ENCODE data around the gene ZNF385C.
"Not testable (repeated sequence)": the region's sequence is repeated elsewhere in the genome, so short reads cannot be mapped to it uniquely, and the experiment has no call there.

ZNF385C gene

DNA sequence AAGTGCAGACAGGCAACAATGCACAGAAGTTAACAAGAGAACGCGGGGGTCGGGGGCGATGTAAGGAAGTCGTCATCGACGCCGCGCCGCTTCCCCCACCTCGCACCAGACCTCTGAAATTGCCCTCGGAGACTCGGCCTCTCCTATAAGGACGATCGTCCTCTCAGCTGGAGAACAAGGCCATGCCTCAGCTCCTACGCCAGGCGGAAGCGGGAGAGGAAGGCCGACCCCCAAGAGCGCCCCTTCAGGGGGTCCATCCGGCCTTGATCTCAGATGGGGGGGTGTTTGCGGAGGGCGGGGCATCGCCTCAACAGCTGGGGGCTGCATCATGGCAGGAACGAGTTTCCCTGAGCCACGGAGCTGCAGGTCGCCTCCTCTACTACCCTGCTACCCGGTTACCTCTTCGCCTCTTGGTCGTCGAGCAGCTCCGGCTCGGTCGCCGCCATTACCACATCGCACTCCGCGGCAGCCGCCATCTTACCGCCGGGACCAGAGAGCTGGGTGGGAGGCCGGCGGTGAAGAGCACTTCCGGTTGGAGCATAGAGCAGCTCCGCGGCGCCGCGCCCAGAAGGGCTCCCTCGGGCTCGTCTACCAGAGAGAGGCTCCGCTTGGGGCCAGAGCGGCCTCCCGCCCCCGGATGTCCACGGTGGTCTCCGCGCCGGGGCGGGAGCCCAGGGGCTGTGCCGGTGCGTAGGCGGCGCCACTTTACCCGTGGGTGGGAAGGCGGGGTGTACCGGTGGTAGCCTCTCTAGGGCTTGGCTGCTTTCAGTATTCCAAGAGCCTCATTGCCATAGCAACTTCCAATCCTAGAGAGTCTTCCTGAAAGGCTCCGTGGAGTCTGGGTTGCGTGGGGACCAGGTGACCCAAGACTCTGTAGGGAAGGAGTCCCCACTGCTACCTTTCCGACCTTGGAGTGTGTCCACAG is 81.1 kb downstream of the ZNF385C start, which contains the start of gene DNAJC7:
Gene DNAJC7 (minus strand): TSS at position 499 of the 925 bp plus-strand sequence. CDS start 23 bp downstream, at position 476.
- peak; percentile 88 for DNase-seq

DNA sequence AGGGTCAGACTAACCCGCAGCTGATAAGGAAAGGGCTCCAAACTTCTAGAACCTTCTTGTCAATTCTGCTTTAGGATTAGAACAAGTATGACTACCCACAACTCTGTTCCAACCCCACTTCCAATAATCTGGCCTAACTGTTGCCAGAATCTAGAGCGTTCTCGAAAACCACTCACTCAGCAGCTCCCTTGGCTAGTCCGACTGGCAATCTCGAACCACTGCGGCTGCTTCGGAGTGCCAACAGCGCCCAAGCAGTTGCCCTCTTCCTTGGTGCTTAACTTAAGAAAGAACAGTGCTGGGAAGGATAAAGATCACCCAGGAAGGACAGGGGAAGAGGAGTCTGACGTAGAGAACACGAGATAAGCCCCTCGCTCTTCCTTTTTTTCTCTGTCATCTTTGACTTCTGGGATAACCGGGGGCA is 81.9 kb downstream of the ZNF385C start:
- no peak for DNase-seq

DNA sequence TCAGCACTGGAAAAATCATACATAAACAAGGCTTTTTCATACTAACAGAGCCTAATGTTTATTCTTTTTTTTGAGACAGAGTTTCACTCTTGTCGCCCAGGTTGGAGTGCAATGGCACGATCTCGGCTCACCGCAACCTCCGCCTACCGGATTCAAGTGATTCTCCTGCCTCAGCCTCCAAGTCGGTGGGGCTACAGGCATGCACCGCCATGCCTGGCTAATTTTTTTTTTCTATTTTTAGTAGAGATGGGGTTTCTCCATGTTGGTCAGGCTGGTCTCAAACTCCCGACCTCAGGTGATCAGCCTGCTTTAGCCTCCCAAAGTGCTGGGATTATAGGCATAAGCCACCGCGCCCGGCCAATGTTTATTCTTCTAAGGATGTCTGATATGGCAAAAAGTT is 84.5 kb downstream of the ZNF385C start:
- DNase-seq, result not testable (repeated sequence)

DNA sequence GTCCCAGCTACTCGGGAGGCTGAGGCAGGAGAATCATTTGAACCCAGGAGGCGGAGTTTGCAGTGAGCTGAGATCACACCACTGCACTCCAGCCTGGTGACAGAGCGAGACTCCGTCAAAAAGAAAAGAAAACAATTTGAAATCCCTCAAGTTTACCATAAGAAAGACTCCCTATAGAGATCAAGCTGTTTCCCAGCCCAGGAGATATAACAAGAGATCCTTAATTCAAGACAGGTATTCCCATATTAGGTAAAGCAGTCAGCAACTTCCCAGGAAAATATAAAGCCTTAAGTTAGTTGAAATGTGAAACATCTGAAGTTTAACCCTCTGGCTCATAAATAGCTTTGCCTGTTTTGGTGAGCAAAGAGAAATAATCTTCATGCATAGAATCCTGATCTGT is 85.9 kb downstream of the ZNF385C start:
- DNase-seq, result not testable (repeated sequence)

DNA sequence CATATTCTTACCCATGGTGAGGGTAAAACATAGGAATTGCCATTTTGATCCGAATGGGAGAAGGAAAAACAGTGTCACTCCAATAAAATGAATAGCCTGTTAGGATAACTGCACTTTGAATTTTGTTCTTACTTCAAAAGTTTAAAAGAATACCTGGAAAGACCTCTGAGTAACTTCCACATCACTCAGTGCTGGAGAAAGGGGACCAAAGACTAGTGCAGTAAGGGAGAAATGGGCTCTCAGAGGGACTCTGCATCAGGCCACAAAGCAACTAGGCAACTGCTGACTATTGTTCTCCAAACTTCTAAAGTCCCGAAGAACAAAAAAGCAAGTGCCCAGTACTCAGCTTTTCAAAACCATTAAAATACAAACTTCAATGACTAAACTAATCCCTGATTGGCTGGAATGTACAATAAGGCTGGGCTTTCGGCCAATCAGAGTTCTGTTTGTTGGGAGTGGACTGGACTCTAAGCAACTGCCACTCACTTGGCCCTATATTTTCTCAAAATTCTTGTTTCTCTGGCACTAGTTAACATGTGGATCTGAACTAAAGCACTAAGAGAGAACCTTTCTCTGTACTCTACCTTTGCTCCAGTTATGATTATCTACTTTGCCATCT is 87.3 kb downstream of the ZNF385C start:
- DNase-seq, result no peak

DNA sequence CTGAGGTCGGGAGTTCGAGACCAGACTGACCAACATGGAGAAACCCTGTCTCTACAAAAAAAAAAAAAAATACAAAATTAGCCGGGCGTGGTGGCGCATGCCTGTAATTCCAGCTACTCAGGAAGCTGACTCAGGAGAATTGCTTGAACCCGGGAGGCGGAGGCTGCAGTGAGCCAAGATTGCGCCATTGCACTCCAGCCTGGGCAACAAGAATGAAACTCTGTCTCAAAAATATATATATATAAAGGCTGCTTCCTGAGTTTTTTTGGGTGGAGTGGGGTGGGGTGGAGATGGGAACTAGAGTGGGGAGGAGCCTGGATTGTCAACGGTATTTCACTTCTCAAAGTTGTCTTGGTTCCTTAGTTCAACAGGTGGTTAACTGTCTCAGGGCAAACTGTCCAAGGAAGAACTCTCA is 88.0 kb downstream of the ZNF385C start:
- DNase-seq, result not testable (repeated sequence)

DNA sequence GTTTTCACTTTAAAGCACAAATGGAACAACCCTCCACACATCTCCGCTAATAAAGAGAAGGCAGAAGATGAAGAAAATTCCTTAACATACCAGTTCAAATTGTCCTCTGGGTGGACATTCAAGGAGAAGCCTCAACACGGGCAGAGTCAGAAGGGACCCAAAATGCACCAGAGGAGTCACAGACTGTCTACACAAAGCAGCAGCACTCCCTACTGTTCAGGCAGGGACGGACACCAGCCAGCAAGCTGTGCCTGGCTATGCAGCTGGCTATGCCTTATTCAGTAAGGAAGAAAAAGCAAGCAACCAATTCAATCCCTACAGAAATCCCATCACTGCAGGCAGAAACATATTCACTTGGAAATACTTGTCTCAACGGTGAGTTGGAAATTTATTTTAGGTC is 89.1 kb downstream of the ZNF385C start:
- no peak for DNase-seq

DNA sequence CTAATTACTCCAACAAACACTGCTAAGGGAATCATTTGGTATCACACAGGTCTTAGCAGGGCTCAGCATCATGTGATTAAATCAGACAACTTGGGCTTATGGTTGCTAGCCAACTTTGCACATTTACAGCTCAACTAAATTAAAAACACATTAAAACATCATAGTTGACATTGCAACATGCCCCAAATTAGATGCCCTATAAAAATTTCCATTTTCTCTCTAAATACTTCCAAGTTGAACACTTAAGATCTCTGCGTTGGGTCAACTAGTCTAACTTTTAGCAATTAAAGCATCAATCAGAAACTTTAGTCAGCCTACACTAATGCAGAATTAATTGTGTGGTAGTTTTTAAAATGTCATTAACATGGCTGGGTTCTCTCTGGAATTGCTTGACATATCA is 93.1 kb downstream of the ZNF385C start:
- DNase-seq, result no peak

DNA sequence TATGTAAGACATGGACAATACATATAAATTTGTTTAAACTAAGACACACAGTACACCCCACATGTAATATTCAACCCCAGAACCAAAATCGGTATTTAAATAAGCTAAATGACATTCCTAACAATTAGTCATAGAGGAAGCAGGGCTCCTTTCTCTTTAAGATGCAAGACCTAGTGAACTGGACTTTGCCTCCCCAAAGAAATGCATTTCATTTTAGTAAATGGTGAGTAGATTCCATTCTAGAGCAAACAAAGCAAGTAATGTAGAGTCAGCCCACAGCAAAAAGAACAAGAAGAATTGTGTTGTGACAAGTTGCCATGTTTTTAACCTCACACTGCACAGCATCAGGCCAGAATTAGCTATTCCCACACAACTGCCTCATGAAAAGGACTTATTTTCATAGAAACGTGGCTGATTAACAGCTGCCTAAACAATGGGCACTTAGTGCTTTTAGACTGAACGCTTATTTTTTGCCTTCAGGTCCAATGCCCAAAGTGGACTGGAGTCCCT is 95.4 kb downstream of the ZNF385C start:
- no peak for DNase-seq

DNA sequence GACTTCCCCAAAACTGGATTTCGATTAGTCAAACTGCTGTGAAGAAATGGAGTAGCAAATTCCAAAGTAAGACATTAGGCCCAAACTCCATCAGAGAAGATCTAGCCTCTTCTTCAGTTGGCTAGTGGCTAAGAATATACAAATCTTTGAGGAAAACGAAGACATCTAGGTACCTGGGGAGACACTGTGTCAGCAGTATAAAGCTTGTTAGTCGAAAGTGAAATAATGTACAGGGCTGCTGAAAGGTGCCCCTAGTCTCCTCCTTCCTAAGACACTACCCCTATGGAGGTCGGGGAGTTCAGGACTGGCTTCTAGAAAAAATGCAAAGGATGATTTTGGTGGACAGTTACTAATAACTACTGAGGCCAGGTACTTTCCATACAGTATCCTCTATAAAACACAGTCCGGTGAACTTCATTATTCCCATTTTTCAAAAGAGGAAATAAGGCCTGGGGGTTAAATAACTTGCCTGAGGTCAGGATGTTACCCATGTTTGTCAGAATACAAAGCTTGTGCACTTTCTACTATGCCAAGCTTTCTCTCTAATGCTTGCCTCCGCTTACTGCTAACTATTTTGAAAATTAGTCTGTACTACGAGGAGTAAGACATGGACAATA is 96.0 kb downstream of the ZNF385C start:
- no peak for DNase-seq

DNA sequence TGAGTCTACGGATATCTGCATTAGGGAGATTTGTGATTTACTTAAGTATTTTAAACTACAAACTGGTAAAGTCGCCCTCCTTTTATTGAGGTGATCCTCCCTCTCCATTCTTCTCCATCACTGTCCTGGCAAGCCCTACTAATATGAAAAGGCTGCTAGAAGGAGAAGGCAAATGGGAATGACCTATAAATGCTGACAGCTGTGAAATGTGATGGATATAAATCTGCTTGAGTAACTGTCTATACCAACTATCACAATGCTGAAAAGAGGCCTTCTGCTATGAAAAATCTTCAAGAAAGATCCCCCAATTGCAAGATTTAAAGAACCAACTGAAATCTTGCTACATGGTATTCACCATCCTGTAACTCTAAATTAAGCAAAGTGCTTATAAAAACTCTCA is 96.5 kb downstream of the ZNF385C start:
- no peak for DNase-seq

DNA sequence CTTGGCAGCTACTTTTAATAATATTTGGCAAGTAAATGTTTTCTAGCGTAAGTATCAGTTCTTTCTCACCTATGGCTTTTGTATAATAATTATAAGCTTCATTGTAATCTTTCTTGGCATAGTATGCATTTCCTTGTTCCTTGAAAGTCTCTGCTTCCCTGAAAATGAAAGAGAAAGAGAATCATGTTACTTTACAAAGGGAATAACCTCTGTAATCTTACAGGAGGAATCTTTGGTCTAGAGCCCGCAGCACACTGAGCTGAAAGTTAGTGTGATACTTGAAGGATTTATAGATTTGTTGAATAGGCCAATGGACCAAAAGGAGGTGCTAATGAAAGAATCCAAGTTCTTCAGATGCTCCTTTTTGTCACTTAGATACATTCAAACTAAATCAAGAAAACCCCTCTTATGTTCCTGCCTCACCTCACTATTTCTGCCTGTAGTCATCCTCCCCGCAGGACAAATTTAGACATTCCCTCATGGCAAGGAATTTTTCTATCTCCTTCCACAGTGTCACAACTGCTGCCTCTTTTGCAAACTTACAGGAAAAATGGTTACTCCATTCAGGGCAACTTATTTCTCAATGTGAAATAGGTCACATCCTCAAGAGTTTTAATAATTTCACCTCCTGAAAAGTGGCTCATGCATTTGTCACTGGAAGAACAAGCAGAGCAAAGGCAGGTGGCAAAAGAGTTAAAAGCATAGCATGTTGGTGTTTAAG is 97.7 kb downstream of the ZNF385C start:
- no peak for DNase-seq

DNA sequence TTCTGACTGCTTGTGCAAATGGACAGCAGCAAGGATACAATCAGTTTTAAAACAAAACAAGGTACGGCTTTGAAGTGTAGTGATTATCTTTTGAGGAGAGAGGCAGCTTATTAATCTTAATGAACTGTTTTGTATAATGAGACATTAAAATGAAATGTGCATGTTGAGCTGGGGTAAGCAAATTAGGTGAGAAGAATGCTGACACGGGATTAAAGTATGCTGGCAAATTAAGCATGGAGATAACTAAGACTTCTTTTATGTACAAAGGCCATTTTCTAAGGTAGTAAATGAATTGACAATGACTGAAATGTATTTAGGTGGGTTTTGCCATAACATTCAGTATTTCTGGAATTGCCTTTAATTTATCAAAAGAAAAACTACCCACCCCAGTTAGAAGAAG is 99.8 kb downstream of the ZNF385C start:
- no peak for DNase-seq

DNA sequence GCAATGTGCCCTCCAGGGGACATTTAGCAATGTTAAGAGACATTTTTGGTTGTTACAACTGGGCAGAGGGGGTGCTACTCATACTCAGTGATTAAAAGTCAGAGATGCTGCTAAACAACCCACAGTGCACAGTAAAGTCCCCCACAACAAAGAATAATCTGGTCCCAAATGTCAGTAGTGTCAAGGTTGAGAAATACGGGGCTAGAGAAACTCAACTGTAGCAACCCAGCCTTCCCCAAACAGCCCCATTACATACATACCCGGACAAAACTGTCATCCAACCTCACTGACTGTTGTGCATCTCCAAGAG is 101.5 kb downstream of the ZNF385C start:
- DNase-seq, result no peak

DNA sequence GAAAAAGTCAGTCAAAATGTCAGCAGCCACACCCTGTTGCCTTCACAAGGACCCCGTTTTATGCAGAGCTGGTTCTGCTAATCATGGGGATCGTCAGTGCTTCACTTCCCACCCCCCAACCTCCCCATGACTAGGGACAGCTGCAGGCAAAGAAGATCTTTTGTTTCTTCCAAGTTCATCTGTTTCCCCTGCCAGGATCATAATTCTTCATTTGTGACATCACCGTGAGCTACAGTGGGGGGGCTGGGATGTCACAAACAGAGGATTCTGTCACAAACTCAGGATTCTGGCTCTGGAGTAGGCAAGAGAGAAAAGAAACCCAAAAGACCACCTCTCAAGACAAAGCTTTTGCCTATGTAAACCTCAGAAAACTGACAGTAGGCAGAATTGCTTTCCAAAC is 105.7 kb downstream of the ZNF385C start:
- DNase-seq, result no peak

DNA sequence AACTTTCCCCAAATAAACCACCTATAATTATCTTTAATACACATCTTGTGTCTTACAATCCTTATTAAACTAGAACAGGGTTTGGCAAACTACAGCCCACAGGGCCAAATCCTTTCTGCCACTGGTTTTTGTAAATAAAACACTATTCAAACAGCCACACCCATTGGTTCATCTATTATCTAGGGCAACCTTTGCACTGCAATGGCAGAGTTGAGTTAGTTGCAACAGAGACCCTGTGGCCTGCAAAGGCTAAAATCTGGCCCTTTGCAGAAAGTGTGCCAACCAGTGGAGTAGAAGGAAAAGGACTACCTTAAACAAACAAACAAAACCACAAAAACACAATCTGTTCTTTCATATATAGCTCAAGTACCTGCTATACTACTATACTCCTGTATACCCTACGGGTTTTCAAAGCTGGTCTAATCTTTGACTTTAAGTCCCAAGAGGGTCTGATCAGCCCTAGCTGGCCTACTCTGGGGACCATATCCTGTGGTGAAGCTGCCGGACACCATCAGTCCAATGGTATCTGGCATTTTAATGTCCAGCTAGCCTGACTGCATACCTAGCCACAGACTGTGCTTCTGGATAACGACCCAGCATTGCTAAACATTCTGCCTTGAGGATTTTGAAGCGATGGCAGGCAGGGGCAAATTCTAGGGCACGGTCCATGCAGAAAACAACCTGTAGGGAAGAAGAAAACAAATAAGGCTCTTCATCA is 108.4 kb downstream of the ZNF385C start:
- DNase-seq, result no peak

DNA sequence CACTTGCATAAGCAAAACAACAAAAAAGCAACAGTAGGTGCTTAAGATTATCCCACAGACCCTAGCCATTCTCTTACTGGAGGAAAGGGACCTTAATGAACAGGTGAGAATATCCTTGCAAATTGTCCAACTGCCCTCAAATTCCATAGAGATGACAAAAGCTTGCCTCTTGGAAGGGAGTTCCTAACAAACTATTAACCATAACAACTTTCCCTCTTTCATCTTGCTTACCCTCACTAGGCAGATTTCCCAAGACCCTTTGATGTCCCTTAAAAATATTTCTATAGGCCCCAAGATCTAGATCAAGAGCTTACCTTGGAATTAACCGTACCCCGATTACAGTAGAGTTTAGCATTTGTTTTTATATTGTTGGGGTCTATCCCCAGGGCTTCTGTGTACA is 109.9 kb downstream of the ZNF385C start:
- no peak for DNase-seq

DNA sequence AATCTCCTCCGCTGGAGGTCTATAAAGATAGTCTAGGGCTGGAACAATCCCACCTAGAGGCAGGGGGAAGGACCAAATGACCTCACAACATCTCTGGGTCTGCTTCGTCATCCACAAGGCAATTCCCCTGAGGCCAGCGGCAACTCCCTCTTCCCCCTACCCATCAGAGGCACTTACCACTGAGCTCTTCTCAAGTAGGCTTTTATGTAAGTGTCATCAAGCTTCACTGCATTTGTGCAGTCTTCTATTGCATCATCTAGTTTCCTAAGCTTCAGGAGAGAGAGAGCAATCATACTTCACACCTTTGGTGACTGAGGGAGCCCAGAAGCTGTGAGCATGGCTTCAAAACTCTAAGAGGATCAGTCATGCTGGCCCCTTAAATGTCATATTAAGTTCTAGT is 110.6 kb downstream of the ZNF385C start:
- no peak for DNase-seq

DNA sequence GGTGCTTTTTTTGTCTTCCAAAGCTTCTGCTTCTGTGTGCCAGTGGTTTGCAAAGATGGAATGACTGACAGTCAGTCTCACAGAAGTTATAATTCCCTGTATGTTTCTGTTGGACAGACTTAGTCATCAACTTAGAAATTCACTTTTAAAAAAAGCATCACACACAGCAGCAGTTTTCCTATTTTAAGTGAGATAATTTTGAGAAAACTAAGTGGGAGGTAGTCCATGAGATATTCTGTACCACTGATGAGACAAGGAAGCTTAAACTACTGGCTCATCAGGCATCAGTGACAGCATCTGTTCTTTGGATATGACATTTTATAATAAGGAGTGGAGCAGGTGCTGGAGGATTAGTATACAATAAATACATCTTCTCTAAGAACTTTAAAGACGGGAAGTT is 111.6 kb downstream of the ZNF385C start:
- no peak for DNase-seq

DNA sequence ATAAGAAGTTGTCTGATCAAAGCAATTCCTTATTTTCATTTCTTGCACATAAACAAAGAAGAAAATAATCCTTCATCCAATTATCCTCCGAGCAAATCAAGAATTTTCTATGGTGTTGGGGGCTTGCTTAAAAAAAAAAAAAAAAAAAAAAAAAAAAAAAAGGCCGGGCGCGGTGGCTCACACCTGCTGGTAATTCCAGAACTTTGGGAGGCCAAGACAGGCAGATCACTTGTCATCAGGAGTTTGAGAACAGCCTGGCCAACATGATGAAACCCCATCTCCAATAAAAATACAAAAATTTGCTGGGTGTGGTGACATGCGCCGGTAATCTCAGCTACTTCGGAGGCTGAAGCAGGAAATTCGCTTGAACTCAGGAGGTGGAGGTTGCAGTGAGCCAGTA is 112.4 kb downstream of the ZNF385C start:
- DNase-seq, result no peak

DNA sequence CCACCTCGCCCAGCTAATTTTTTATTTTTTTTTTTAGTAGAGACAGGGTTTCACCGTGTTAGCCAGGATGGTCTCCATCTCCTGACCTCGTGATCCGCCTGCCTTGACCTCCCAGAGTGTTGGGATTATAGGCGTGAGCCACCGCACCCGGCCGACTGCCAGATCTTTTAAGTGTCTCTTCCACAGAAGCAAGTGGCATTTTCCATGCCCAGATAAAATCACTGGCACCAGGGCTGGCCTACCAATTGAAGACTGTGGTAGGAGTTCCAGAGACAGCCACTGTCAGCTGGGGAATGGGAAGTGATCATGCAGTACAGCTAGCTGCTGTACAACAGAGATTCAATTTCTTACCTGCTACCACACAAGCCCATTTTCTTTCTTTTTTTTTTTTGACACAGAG is 113.8 kb downstream of the ZNF385C start:
- DNase-seq, result no peak

DNA sequence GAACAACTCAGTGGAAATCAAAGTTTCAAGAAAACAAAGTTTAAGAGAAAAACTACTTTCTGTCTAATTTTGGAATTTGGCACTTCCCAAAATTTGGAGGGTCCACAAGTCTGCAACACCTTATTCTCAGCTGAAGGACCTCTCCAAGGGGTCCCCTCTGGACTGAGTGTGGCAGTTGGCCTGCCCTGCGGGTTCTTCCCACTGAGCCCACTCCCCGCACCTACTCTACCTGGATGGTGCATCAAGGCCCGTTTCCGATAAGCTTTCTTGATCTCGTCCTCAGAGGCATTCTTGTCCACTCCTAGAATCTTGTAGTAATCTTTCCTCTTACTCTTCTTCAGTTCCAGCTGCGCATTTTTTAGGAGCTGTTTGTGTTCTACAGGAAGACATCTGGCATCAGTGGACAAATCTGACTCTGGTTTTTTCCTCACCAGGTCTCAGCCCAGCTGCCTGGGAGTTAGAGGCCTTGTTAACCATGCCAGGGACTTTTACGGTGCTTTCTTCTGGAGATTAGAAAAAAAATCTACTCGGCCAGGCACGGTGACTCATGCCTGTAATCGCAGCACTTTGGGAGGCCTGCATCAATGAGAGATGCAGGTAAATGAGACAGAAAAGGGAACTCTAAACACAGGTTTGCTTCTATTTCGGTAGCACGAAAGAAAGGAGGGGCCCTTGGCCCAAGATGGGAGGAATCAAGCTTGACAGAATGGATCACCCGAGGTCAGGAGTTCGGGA is 116.1 kb downstream of the ZNF385C start:
- no peak for DNase-seq

Data from NCI-H1105 (cell line).